Stimulated activated CD8-positive, alpha-beta memory T cell treated with anti-CD3 and anti-CD28 coated beads, Interleukin-2, amount 100 ng/mL, for 1 hour (primary cell): ENCODE data around the gene C7orf25.
"Not testable (repeated sequence)": the region's sequence is repeated elsewhere in the genome, so short reads cannot be mapped to it uniquely, and the experiment has no call there.

Experiments
- DNase-seq, 2 donors: peaks; one replicate each; pipeline ENCODE4 v3.0.0-alpha.2; 2020; ENCODE audit warnings: low read depth in 2 of 2

C7orf25 gene

DNA sequence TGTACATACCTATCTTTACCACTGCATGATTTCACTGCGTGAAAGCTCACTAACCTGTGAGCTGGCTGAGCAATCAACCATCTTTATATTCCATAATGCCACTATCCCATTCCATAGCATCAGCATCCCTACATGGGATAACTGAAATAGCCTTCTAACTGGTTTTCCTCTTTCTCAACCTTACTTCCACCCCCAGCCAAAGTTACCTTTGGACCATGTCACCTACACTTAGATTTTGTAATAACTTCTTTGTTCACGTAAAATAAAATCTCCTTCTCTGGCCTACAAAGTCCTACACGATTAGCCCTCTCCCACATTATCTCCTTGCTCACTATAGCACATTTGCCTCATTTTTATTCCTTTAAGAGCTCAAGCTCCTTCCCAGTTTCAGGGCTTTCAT, 17.6 kb upstream of the C7orf25 start:
- no peak for DNase-seq

- DNase-seq: no peak
Observed at GRCh38 chr7:42928754-42929153, 16.9 kb upstream of the C7orf25 start.

DNA sequence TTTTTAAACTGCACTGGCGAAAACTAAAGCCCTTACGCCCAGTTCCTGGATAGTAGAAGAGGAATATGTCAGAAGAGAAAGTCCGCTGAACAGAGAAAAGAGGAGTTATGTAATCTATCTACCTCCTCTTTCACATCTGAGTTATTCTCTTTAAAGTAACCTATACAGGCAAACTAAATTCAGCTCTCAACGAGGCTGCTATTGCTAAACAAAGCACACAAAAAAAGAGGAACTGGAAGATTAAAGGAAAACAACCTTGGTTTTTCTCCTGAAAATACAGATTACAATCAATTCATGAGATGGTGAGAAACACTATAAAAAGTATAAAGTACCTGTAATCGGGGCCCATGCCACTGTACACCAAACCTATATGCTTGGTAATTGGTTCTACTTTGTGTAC, 14.3 kb upstream of the C7orf25 start:
- DNase-seq: no peak

DNA sequence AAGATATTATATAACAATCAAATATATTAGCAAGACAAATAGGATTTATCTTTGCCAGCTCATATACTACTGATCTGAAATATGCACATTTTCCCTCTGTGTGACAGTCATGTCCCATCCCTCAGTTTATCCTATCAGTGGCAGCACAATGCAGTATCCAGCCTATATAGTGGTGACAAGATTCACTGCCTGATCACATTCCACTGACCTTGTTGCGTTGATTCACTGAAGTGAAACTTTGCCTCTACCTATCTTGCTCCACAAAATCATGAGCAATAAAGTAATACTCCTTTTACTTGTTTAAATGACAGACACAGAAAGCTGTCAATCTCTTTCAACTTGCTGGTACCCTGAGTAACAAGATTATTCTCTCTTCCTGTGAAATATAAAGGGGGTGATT, 13.8 kb upstream of the C7orf25 start:
- no peak for DNase-seq

- no peak for DNase-seq
Observed at GRCh38 chr7:42924223-42924838, 12.5 kb upstream of the C7orf25 start.

GRCh38 chr7:42922017-42922753, 10.3 kb upstream of the C7orf25 start:
- no peak for DNase-seq

GRCh38 chr7:42915356-42915755, 3.5 kb upstream of the C7orf25 start:
- DNase-seq: no peak

GRCh38 chr7:42914421-42915045, 2.7 kb upstream of the C7orf25 start:
- no peak for DNase-seq

- DNase-seq: no peak
Observed at GRCh38 chr7:42914009-42914408, 2.1 kb upstream of the C7orf25 start.

DNA sequence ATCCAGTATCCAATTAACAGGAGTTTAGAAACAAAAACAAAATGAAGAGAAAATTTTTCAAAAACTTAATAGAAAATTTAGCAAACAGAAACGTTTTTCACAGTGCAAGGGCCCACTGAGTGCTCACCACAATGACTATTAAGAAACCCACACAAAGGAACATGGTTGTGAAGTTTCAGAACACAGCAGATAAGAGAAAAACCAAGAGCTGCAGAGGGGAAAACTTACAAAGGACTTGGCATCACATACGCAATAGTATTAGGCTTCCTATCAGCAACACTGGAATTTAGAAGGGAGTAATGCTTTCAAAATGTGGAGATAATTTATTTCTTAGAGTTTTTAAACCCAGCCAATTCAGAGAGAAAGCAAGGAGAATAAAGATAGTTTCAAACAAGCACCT, 1.7 kb upstream of the C7orf25 start:
- DNase-seq: no peak

GRCh38 chr7:42910306-42910705, 1.6 kb downstream of the C7orf25 start:
- no peak for DNase-seq

GRCh38 chr7:42907316-42907715, 4.6 kb downstream of the C7orf25 start:
- DNase-seq: no peak

- no peak for DNase-seq
Observed at GRCh38 chr7:42906181-42906580, 5.7 kb downstream of the C7orf25 start.

DNA sequence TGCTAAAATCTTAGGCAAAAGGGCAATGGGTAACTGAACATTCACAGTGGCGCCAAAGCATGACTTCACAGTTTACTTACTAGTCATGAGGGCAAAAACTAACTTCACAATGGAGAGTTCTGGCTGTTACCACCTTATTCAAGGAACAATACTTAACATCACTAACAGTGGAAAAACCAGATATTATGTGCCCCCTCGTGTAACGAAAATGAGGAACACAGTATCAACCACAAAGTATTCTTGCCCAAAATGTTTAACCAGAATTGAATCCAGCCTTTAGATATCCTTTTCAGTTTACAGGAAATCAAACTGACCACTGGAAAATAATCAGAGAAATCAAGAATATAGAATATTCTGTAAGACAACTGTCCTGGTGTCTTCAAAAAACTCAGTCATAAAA, 9.5 kb downstream of the C7orf25 start:
- DNase-seq: no peak

GRCh38 chr7:42900842-42901241, 11.0 kb downstream of the C7orf25 start:
- no peak for DNase-seq

- DNase-seq: no peak
Observed at GRCh38 chr7:42893346-42894240, 18.3 kb downstream of the C7orf25 start.

- DNase-seq: no peak
Observed at GRCh38 chr7:42886893-42887505, 24.9 kb downstream of the C7orf25 start.

DNA sequence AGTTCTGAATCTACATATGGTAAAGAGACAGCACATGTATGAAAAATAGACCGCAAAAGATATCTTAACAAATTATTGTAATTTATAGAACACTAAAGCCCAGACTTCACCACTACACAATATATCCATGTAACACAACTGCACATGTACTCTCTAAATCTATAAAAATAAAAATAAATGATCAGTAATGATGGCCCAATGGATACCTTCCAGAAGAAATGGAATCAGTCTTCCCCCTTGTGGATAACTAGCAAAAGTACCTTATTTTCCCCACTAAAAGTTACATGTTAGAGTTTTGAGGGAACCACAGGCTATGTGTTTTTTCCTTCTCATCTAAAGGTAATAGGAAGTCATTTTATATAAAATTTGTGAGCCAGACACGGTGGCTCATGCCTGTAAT, 25.7 kb downstream of the C7orf25 start:
- no peak for DNase-seq

GRCh38 chr7:42885183-42885582, 26.7 kb downstream of the C7orf25 start:
- not testable (repeated sequence) for DNase-seq

DNA sequence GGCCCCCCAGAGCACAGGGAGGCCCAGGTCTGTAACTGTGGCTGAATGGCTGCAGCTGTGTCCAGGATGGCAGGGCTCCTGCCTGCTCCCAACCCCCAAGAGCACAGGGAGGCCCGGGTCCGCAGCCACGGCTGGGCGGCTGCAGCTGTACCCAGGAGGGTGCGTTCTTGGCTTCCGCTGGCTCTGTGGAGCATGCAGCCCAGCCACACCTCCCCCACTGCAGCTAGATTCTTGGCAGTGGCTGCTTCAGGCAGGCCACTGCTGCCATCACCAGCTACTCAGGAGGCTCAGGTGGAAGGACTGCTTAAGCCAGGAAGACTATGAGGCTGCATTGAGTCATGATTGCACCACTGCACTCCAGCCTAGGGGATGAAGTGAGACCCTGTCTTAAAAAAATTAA, 27.9 kb downstream of the C7orf25 start:
- DNase-seq: no peak

- DNase-seq: no peak
Observed at GRCh38 chr7:42880392-42880791, 31.5 kb downstream of the C7orf25 start.

- DNase-seq: no peak
Observed at GRCh38 chr7:42878303-42878702, 33.6 kb downstream of the C7orf25 start.
